Natural killer cell (primary cell): ENCODE data around the gene TTLL4. TPM values are rescaled to one million over a fixed set of nuclear protein-coding genes. Genes with fewer than 3 reads are reported as not detected.

Experiments
- ATAC-seq, 3 donors: fragments of 150-1000 bp in 2 of 3; fragments of 200-7000 bp in 1 of 3; cut with Tn5 transposase; 1 replicate in 1 of 3; 2 replicates in 2 of 3; pipeline ENCODE4 v1.10.0; 2021; ENCODE audit warnings: mild to moderate bottlenecking in 2 of 3, moderate library complexity in 2 of 3
- DNase-seq, 2 donors: peaks; one replicate each; pipeline versions ENCODE4 v3.0.0 to v3.0.0-alpha.2; 2013 to 2021; ENCODE audit warnings: mixed read lengths in 1 of 2
- H3K27ac ChIP-seq: one replicate; pipeline ENCODE4 v1.5.1; 2013; ENCODE audit warnings: mild to moderate bottlenecking, low read length
- H3K27me3 ChIP-seq: one replicate; pipeline ENCODE4 v1.6.1; 2013; ENCODE audit warnings: low read length; ENCODE audit not compliant: control insufficient read depth, insufficient read depth
- H3K36me3 ChIP-seq: one replicate; pipeline ENCODE4 v1.6.1; 2013; ENCODE audit warnings: low read length; ENCODE audit not compliant: control insufficient read depth, insufficient read depth
- H3K4me1 ChIP-seq: one replicate; pipeline ENCODE4 v1.6.1; 2013; ENCODE audit warnings: low read length; ENCODE audit not compliant: control insufficient read depth, insufficient read depth
- H3K4me3 ChIP-seq: one replicate; pipeline ENCODE4 v1.5.1; 2013; ENCODE audit warnings: low read length
- H3K9me3 ChIP-seq: one replicate; pipeline ENCODE4 v1.6.1; 2013; ENCODE audit warnings: low read length; ENCODE audit not compliant: control insufficient read depth, insufficient read depth
- H3K27ac Mint-ChIP-seq, 2 donors: one replicate each; pipeline ENCODE4 v1.8.0; 2022; ENCODE audit warnings: mild to moderate bottlenecking in 2 of 2, mixed read lengths in 2 of 2, moderate library complexity in 1 of 2
- H3K27me3 Mint-ChIP-seq, 2 donors: one replicate each; pipeline ENCODE4 v1.8.0; 2022; ENCODE audit warnings: low read depth in 2 of 2, mixed read lengths in 2 of 2
- H3K36me3 Mint-ChIP-seq: one replicate; pipeline ENCODE4 v1.8.0; 2022; ENCODE audit warnings: mixed read lengths
- H3K4me1 Mint-ChIP-seq, 2 donors: one replicate each; pipeline ENCODE4 v1.8.0; 2022; ENCODE audit warnings: mixed read lengths in 2 of 2
- H3K4me3 Mint-ChIP-seq: one replicate; pipeline ENCODE4 v1.8.0; 2022; ENCODE audit warnings: mild to moderate bottlenecking, moderate library complexity, mixed read lengths
- H3K9me3 Mint-ChIP-seq, 2 donors: one replicate each; pipeline ENCODE4 v1.8.0; 2022; ENCODE audit warnings: mixed read lengths in 2 of 2
- WGBS: methylation state at CpG from one replicate; pipeline ENCODE4 v1.1.7; 2013; ENCODE audit warnings: missing lambda C conversion rate; ENCODE audit not compliant: insufficient coverage; 5-methylcytosine and 5-hydroxymethylcytosine counted together
- intact Hi-C: fragments of 100-400 bp; cut with micrococcal nuclease; formaldehyde crosslinking; loops from one replicate; pipeline ENCODE4 v1.14.2; 2022
- total RNA-seq, 4 donors: library from RNA; stranded (reverse); fragments of 120-200 nt in 1 of 4; gene quantifications; one replicate each; pipeline versions ENCODE4 v1.2.3 to v1.2.4, GENCODE V29; 2013 to 2022
- TF ChIP-seq, protein P1 (sequence below): fragments of 200-600 bp; IDR thresholded peaks from one replicate; pipeline ENCODE4 v1.8.0; 2022; ENCODE audit warnings: antibody characterized with exemption

TTLL4 gene
- total RNA-seq, 3 donors from 2014 or later (not counting 1 experiment from before 2014, with no cell fraction given), result 20.2 to 25.5 (median 22.8) TPM

DNA sequence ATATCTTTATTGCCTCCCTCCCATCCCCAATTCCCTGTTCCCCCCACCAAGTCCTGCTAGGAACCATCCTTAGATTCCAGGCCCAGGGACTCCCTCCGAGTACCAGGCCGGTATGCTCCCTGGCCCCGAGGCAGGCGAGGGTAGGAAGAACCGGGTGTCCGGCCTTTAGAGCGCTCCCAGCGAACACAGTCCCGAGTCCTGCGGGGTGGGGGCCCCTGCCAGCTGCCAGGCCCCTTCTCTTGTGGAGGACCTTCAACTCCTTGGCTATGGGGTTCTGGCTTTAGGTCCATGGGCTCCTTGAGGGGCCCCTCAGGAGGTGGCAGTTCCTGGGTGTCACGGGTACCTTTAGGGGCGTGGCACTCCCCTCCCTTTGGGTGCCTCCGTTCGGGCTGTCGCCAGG lies 46.7 kb upstream of the TTLL4 start:
- Histone ChIP-seq H3K4me1 (peaks cover 8% of the 10 kb centered on the region), H3K27ac (no peak overlapping the region), H3K36me3 (peaks cover 51% of the 10 kb centered on the region), H3K4me3 (no peak overlapping the region), H3K27me3 (no peaks in the 10 kb centered on the region), H3K9me3 (no peaks in the 10 kb centered on the region)
- TF ChIP-seq, protein P1, sequence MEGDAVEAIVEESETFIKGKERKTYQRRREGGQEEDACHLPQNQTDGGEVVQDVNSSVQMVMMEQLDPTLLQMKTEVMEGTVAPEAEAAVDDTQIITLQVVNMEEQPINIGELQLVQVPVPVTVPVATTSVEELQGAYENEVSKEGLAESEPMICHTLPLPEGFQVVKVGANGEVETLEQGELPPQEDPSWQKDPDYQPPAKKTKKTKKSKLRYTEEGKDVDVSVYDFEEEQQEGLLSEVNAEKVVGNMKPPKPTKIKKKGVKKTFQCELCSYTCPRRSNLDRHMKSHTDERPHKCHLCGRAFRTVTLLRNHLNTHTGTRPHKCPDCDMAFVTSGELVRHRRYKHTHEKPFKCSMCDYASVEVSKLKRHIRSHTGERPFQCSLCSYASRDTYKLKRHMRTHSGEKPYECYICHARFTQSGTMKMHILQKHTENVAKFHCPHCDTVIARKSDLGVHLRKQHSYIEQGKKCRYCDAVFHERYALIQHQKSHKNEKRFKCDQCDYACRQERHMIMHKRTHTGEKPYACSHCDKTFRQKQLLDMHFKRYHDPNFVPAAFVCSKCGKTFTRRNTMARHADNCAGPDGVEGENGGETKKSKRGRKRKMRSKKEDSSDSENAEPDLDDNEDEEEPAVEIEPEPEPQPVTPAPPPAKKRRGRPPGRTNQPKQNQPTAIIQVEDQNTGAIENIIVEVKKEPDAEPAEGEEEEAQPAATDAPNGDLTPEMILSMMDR, result no peak
- DNase-seq (no peak), ATAC-seq (no peak)
- Mint-ChIP-seq H3K4me3 (no peak overlapping the region), H3K9me3 (no peaks in the 10 kb centered on the region), H3K4me1 (peaks cover 14 to 16% of the 10 kb centered on the region in 2 donors), H3K27ac (peak overlapping the region in 1 of 2 donors; percentile 53), H3K36me3 (no peaks in the 10 kb centered on the region), H3K27me3 (no peaks in the 10 kb centered on the region)
- intact Hi-C loops, result no loop called here
- 96% methylated on average over 15 of the region's 15 CpGs for WGBS

DNA sequence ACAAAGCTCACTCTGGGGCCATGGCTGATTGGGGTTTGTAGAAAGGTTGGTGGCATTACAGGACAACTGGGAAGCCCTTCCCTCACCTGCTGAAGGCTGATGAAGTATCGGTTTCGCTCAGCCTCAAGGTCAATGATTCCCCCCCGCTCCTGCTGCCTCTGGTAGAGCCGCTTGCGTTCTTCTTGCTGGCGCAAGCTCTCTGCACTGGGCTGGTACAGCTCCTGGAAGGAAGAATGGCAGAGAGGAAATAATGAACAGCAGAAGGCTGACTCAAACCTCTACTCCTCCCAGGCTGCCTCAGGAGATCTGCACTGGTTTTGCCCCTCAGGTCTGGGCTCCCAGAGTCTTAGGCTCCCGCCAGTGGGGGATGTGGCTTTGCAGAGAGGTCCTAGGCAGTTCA lies 46.0 kb upstream of the TTLL4 start:
- Histone ChIP-seq H3K4me3 (no peak overlapping the region), H3K9me3 (no peaks in the 10 kb centered on the region), H3K27me3 (no peaks in the 10 kb centered on the region), H3K4me1 (peaks cover 6% of the 10 kb centered on the region), H3K36me3 (peaks cover 51% of the 10 kb centered on the region), H3K27ac (no peak overlapping the region)
- ATAC-seq, result no peak
- no peak overlapping the region for H3K4me3 Mint-ChIP-seq
- no peak for DNase-seq
- no peaks in the 10 kb centered on the region for H3K36me3 Mint-ChIP-seq
- TF ChIP-seq, protein P1, result no peak
- intact Hi-C loops, result no loop called here
- no peak overlapping the region for H3K27ac Mint-ChIP-seq
- WGBS, result 98% methylated on average over 7 of the region's 7 CpGs
- peaks cover 9% of the 10 kb centered on the region in 2 donors for H3K4me1 Mint-ChIP-seq
- H3K9me3 Mint-ChIP-seq, result no peaks in the 10 kb centered on the region
- no peaks in the 10 kb centered on the region for H3K27me3 Mint-ChIP-seq

DNA sequence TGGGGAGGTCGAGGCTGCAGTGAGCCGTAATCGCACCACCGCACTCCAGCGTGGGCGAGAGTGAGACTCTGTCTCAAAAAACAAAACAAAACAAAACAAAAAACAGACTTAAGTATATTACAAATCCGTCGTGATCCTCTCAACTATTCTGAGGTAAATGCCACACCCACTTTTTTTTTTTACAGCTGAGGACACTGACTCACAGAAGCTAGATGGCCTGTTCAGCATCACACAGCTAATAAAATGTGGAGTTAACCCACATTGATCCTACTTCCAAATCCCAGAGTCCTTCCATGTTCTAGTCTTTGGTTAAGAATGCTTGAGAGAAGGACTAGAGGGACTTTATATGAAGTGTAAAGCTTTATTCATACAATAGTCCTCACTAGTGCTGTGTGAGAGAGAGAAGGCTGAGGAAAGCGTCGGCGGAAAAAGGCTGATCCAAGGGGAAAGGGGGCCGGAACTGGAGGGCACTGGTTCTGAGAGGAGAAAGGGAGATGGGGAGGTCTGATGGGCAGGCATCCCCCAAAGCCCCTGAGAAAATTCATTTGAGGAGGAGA lies 39.5 kb upstream of the TTLL4 start:
- 50% methylated on average over 12 of the region's 12 CpGs for WGBS
- Mint-ChIP-seq H3K36me3 (no peaks in the 10 kb centered on the region), H3K9me3 (no peaks in the 10 kb centered on the region), H3K27ac (peak overlapping the region; percentile 91 to 92), H3K27me3 (no peaks in the 10 kb centered on the region), H3K4me3 (peak overlapping the region; percentile 92), H3K4me1 (peaks cover 16 to 22% of the 10 kb centered on the region in 2 donors)
- TF ChIP-seq, protein P1, result no peak
- Histone ChIP-seq H3K27ac (peak overlapping the region; percentile 37), H3K4me3 (peak overlapping the region; percentile 75), H3K9me3 (no peaks in the 10 kb centered on the region), H3K27me3 (no peaks in the 10 kb centered on the region), H3K4me1 (peaks cover 17% of the 10 kb centered on the region), H3K36me3 (peaks cover 14% of the 10 kb centered on the region)
- DNase-seq (peak in 1 of 2 donors; percentile 16), ATAC-seq (peak in 1 of 3 donors; percentile 2)
- intact Hi-C loops, result no loop called here
